ENCODE data around the gene CLMP.

CLMP gene, protein sequence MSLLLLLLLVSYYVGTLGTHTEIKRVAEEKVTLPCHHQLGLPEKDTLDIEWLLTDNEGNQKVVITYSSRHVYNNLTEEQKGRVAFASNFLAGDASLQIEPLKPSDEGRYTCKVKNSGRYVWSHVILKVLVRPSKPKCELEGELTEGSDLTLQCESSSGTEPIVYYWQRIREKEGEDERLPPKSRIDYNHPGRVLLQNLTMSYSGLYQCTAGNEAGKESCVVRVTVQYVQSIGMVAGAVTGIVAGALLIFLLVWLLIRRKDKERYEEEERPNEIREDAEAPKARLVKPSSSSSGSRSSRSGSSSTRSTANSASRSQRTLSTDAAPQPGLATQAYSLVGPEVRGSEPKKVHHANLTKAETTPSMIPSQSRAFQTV

DNA sequence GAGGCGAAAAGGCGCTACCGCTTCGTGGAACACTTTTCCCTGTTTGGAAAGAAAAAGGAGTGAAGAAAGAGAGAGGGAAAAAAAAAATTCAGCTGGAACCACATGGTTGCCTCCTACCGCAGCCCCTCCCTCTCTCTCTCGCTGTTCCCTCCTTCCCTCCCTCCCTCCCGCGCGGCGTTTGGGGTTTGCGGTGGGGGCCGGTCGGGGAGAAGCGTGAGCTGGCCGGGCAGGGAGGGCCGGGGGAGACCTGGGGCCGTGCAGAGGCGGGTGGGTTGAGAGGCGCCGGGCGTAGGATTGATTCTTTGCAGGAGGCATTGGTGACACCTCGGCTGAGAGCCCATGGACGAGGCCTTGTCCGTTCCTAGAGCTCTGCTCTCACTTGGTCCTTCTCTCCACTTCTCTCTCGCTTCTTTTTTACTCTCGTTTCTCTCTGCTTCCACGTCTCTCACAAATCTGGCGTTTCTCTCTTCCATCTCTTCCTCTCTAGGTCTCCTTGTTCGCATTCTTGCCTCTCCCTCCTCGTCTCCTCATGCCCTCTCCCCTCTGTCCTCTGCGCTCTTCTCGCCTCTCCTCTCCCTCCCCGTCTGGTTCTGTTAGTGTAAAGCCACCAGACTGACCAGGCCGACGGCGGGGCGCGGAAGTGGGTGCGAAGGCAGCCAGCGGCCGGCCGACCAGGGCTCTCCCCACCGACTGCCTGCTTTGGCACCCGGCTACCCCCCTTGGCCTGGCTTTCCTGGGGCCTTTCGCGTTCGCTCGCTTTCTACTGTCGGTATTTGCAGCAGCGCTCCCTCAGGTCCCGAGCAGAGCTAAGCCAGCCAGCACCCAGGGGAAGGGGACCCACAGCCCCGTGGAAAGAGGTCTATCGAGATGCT, at the start of gene CLMP:
Gene CLMP, minus strand, starts transcription at position 61 of the 872 bp plus-strand sequence. CDS start 308 bp downstream, outside the sequence.
- DNase-seq, result peak; percentile 76

DNA sequence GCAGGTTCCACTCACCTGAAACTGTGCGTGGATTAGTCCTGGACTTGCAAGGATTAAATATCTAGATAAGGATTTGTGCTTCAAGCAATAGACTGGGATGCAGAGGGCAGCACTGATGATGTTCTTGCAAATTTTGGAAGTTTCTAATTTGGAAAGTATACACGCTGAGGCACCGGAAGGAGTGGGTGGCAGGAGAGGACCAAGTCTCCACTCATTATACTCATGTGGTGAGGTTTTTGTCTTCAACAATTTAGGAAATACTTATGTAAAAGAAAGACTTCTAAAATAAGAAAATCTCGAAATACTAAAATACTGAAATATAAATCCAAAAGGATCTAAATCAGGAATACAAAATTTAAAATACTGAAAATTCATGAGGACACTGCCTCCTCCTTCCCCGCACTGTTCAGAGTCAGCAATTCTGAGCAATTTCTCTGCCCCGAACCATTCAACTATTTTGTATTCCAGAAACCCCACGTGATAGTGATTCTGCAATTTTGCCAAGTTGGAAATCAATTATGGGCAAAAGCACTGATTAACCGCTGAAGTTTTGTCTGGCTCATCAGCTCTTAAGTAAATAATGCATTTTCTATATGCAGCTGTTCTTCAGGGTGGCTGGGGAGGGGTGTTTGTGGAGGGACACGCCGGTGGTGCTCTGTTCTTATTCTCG, 47.0 kb upstream of the CLMP start:
- no peak for DNase-seq

DNA sequence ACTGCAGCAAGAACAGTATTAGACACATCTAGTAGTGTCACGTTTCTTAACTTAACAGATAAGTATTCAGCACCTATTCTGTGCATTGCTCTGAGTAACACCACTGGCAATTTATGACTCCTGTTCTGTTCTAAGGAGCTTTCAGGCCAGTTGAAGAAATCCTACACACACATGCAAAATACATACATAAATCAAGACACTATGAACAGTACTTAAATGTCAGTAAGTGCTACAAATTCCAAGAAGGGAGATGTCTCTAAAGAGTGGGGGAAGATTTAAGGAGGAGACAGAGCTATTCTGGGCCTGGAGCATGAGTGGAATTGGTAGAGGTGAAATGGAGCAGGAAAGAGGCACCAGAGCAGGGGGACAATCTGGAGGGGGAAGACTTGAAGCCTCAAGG, 46.2 kb upstream of the CLMP start:
- no peak for DNase-seq

DNA sequence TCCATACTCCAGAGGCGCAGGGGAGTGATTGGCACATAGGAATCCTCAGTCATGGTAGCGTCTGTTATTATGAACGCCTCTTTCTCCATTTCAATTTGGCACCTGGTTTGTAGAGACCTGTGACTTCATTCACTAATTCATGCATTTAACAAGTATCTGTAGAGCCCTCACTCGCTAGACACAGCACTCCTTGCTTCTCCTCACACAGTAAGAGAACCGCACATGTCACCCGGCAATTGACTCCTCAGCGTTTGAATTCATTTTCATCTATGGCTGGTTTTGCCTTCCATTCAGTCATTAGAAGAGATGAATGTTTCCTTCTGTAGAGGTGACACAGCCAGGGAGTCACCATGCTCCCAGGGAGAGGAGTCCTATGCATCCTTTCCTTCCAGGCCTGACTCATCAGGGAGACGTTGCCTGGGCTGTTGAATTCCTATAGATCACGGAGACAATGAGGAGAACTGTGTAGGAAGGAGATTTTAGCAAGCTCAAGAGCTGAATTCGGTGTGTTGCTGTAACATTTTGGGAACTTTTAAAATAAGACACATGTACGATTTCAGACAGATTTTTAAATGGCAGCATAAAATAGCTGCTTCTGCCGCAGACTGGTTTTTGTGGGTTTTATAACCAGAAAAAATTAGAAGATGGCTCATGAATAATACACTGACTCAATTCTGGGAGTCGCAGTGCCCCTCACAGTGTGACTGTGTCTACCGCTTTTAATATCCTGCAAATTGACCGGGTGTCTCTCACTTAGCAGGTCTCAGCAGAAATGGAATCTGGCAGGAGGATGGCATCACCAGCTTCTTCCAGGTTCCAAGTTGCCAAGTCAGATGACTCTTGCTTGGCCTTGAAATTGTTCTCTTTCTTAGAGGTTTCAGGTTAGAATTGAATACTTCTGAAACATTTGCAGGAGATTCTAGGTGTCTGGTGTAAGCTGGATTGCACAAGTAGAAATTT, 44.4 kb upstream of the CLMP start:
- DNase-seq, result peak; percentile 64

DNA sequence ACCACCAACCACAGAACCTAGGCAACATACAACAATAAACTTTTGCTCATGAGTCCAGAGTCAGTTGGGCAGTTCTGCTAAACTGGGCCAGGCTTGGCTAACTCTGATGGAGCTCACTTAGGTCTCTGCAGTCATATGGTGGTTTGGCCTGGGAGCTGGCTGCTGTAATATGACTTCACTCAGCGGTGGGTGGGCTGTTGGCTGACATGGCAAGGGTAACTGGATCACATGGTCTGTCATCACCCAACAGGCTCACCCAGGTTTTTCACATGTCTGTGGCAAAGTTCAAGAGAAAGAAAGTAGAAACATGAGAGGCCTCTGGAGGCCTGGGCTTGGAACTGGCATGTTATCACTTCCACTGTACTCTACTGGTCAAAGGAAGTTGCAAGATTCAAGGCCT, 43.2 kb upstream of the CLMP start:
- DNase-seq, result peak; percentile 65

DNA sequence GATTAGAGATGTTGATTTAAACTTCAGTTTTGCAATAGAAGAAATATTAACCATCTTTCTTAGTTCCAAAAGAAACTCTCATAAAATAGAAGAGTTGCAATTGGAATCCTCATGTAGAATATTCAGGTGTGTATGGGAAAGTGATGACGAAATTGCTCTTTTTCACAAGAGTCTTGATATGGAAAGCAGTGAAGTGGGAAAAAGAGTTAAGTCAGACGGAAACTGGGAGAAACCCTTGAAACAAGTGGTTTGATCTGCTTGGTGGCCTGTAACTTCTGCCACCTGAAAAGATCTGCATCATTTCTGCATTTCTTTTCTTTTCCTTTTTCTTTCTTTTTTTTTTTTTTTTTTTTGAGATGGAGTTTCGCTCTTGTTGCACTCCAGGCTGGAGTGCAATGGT, 41.8 kb upstream of the CLMP start:
- no peak for DNase-seq

DNA sequence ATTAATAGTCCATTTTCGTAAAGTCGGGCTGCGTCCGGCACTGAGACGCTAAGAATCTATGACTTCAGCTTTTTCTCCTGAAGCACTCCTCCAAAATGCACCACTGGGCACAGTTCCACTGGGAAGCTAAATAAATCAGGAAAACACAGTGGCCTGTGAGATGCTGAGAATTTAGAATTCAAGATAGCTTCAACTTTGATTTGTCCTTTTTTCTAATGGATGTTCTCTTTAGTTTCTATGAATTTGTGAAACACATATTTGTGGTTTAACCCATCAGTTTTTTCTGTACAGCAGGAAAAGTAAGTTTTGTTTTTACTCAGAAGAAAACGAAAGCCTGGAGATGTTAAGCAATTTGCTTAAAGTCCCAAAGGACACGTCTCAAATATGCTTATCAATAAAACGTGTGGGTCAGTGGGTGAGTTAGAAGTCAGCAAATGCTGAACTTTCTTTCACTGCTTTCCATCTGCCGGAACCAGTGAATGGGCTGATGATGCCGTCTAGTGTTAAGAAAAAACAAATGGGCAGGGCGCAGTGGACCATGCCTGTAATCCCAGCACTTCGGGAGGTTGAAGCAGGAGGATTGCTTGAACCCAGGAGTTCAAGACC, 40.7 kb upstream of the CLMP start:
- DNase-seq, result peak; percentile 78

DNA sequence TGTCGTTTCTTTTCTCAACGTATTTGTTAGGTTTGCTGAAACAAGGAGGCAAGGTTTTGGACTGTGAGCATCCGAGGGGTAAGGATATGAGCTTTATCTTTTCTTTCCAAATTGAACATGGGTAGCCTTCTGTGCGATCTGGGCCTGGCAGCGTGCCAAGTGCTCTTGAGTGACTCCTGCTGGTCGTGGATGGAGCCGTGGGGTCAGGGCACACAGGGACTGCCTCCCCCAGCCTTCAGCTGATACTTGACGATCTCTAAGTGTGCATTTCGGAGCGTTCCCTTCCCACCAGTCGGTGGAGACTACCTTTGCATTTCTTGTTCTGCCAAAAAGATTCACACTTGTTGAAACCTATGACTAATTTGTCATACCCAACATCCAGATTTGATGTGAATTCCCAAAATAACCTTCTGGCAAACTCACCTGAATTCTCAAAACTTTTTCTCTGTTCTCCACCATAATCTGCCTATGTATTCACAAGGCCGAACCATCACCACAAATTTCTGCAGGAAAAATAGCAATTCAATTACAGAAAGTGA, 40.1 kb upstream of the CLMP start:
- DNase-seq, result no peak

DNA sequence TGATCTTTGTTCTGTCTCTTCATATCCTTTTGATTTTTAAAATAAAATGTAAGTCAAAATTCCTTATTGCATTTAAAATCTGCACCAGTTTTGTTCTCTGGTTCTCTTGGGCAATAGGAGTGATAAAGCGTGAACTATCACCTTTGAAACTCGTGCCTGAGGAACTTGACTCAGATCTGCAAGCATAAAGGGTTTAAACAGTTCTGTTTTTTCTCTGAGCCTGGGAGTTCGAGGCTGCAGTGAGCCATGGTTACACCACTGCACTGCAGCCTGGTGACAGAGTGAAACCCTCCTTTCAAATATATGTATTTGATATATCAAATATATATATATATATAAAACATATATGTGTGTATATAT, 38.9 kb upstream of the CLMP start:
- no peak for DNase-seq

DNA sequence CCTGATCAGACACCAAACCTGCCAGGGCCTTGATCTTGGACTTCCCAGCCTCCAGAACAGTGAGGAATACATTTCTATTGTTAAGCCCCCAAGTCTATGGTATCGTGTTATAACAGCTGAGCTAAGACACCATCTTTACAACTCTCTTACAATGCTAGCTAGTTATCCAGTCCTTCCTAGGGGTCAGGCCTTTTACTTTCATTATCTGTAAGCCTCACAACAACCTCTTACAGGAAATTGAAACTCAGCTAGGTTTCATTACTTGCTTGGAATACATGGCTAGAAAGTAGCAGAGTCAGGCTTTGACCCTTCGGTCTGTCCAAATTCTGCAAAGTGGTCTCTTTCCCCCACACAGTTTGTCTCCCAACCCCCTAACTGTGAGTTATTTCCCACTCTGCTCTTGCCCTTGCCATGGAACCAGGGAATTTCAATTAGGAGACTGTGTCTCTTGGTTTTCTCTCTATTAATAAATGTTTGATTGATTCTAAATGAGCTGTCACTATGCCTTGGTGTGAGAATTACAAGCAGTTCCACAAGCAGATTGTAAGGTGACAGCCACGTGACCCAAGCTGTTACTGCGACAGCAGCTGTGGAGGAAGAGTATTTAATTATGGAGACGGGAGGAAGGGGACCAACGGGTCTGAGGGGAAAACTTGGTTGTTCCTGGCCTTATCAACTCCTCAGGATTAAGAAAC, 38.4 kb upstream of the CLMP start:
- DNase-seq, result no peak

DNA sequence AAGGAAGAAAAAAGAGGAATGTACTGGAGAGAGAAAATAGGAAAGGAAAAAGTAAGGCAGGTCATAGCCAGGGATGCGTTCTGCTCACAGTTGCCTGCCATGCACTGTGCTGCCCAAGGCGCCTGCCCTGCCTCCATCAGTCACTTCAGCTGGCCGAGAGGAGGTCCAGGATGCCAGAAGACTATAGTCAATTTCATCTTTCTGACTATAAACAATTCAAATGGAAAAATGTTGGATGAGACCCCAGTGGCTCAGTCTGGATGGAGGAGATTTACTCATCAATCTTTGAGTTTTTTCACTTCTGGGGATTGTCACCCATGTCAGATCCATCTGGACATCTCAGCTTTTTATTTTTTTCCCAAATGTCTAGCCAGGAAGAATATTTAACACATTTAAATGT, 36.7 kb upstream of the CLMP start:
- DNase-seq, result peak; percentile 72

DNA sequence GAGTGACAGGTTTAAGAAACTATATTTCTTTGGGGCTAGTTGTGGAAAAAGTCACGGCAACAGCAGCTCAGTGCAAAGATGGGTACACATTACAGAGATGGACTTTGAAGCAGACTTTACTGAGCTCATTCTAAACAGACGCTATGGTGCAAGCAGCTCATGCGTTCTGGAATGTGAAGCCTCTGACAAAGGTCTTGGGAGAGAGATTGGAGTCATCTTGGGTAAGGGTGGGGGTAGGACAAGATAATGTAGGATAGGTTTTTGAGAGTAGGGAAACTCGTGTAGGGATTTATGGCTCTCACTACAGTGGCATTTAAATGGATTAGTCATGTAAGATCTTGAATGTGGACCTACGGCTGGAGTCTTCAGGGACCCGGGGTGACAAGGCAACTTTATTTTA, 36.2 kb upstream of the CLMP start:
- peak; percentile 86 for DNase-seq

DNA sequence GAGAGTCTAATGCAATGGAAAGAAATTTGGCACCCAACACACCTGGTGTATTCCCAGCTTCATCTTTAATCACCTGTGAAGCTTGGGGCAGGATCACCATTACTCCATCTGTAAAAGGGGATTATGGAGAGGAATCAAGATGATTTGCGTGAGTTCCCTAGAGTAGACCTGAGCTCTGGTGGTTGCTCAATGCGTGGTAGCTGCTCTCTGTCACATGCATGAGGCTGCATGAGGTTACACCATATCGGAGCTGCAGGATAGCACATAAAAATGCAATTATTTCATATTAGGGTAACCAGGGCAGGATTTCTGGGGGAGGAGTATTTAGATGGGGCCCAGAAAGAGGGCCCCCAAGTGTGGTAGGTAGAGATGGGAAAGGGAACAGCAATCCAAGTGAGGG, 35.3 kb upstream of the CLMP start:
- no peak for DNase-seq

DNA sequence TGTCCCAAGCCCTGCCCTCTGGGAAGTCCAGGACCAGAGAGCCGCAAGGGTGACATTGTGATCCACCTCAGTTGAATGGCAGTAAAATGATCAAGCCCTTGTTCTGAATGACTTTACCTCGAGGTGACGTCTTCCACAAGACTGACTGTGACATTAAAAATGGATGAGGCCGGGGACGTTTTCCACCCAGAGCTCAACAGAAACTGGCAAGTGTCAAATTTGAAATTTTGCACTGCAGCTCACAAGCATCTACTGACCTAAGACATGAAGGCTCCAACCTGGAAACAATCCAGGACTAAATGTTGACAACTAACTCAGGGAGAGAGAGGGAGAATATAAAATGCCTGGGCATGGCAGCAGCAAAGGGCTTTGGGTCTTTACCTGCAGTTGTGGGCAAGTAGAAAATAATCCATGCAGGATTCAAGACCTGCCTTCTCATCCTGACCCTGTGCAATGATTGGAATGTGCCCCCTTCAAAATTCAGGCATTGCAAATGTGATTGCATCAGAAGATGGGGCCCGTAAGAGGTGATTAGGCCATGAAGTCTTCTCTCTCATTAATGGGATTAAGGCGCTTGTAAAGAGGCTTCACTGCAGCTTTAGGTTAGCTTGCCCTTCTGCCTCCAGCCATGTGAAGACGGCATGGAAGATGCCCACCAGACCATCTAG, 33.6 kb upstream of the CLMP start:
- DNase-seq, result no peak

DNA sequence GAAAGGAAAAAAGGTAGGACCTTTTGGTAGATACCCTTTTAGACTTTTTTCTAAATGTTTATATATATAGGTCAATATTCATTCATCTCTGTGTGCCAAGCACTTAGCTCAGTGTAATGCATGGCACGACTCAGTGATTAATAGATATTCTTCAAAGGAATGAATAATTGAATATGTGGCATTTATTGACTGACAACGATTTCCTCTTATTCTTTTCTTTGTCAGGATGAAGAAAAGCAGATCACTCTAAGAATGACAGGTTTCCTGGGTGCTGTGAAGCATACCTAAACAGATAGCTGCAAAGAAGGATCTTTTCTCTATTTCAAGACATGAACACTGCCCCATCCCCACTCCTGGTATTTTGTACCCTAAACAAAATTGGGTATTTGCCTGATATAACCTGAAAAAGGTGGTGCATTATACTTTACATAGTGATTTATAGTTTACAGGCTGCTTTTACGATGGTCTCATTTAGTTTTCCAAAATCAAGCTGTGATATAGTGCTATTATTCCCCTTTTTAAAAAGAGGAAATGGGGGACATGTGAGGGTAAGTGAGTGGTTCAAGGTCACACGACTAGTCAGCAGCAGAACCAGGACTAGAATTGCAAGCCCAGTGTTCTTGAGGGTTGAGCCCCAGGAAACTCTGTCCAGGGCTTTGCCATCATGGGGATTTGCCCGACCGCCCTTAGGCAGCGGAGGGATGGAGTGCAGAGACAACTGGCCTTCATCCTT, 32.9 kb upstream of the CLMP start:
- no peak for DNase-seq

DNA sequence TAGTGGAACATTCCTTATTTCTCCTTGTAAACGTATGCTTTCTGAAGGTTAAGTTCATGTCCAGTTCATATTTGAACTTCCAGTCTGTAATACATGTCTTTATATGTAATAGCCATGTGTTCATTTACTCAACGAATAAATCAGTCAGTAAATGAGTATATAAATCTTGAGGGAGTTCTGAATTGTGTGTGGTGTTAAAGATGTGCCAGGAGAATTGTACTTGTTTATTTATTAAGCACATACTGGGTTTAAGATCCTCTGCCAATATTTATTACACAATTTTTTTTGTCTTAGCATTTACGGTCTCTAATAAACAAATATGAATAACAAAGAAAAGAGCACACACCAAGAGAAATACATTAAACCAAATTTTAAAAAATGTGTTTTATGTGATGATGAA, 26.5 kb upstream of the CLMP start:
- no peak for DNase-seq

DNA sequence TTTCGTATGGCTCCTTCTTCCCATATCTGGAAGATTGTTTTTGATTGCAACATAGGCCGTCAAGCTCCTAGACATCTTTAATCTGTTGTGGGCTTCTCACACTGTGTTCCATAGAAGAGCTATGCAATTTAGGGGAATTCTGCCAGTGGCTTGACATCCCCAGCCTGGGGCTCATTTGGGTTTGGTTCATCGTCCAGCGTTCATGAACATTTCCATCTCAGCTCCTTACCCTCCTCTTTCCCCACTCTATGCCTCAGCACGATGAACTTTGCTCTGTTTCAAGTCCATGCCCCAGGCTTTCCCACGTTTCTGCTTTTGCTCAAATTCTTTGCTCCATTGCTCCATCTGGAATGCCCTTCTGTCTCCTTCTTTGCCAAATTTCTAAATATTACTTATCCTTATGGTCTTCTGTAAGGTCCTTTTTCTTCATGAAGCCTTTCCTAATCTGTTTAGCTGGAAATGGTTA, 26.1 kb upstream of the CLMP start:
- no peak for DNase-seq

DNA sequence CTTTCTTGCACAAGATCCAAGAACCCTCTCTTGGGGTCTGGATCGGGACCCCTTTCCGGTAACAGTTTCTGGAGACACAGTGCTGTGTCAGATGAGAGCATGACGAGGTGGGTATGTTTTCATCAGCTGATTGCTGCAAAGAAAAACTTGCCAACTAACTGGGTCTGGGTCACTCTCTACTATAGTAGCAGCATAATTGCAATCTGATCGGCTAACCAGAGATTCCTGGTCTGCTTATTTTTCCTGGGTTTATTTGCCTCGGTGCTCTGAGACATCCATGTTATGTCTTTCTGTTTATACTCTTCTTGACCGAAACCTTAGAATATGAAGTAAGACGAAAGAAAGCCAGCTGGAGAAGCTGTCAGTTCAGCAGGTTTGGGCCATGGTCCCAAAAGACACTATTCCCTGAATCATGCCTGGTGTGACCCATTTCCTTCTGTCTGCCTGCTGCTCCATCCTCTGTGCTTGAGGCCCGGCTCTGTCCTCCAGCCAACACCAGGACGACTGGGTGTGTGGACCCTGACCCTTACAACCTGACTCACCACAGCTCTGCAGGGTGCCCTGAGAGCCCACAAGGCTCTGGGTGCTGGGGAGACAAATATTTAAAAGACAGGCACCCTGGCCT, 24.1 kb upstream of the CLMP start:
- DNase-seq, result no peak

DNA sequence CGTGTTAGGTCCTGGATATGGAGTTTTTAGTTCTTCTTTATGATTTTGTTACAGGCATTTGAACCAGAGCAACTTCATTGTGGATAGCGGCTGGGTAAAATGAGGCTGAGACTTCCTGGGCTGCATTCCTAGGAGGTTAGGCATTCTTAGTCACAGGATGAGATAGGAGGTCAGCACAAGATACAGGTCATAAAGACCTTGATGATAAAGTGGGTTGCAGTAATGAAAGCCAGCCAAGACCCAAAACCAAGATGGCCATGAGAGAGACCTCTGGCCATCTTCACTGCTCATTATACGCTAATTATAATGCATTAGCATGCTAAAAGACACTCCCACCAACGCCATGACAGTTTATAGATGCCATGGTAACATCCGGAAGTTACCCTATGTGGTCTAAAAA, 23.4 kb upstream of the CLMP start:
- no peak for DNase-seq
